Mammary epithelial cell (primary cell): ENCODE results near the gene C12orf54.

Experiments used
- CTCF ChIP-seq, 2 donors: IDR thresholded peaks in 1 of 2; conservative IDR thresholded peaks in 1 of 2; 2 replicates each; pipeline ENCODE4 v1.5.1; 2011 to 2012; ENCODE audit warnings: inconsistent platforms in 2 of 2, low read length in 2 of 2, mild to moderate bottlenecking in 2 of 2, control low read depth in 1 of 2, low read depth in 1 of 2; ENCODE audit not compliant: insufficient read depth in 1 of 2; ENCODE audit errors: extremely low read depth in 1 of 2
- EZH2 ChIP-seq: IDR thresholded peaks from 2 replicates; pipeline ENCODE4 v1.6.1; 2012; ENCODE audit warnings: low read length, inconsistent platforms, borderline replicate concordance

GRCh38 chr12:48447755-48448154 lies 34.5 kb upstream of the C12orf54 start:
- TF ChIP-seq CTCF (conservative IDR thresholded peaks at IDR 0.05 in 1 of 2, IDR thresholded peaks at IDR 0.05 in 1 of 2; ENCODE audit: extremely low read depth in 1 of 2, insufficient read depth in 1 of 2, low read depth in 1 of 2, low read length in 2 of 2) (no peak), EZH2 (no peak)
